Testis (tissue), 3 donors: Measurements from ENCODE around the gene THRB. TPM values are rescaled to one million over a fixed set of nuclear protein-coding genes. Genes with fewer than 3 reads are reported as not detected.

Experiments
- DNase-seq: peaks from one replicate; pipeline ENCODE4 v3.0.0-alpha.2; 2019
- H3K27ac ChIP-seq, 2 donors: fragments of 200-600 bp; sonication (generic); one replicate each; pipeline ENCODE4 v1.5.1; 2019
- H3K27me3 ChIP-seq: fragments of 200-600 bp; sonication (generic); one replicate; pipeline ENCODE4 v1.5.1; 2019
- H3K36me3 ChIP-seq: fragments of 200-600 bp; sonication (generic); one replicate; pipeline ENCODE4 v1.5.1; 2017; ENCODE audit warnings: low read depth; ENCODE audit errors: missing control alignments
- H3K4me1 ChIP-seq: fragments of 200-600 bp; sonication (generic); one replicate; pipeline ENCODE4 v1.5.1; 2019
- H3K4me3 ChIP-seq, 2 donors: fragments of 200-600 bp; sonication (generic); one replicate each; pipeline ENCODE4 v1.5.1; 2017 to 2019
- H3K9me3 ChIP-seq: fragments of 200-600 bp; sonication (generic); one replicate; pipeline ENCODE4 v1.5.1; 2017
- POLR2A ChIP-seq: fragments of 450-650 bp; IDR thresholded peaks from one replicate; pipeline ENCODE4 v1.6.1; 2017; ENCODE audit warnings: antibody characterized with exemption, mild to moderate bottlenecking, moderate library complexity
- WGBS, 2 donors: methylation state at CpG; one replicate each; pipeline ENCODE4 v1.1.5; 2018; 5-methylcytosine and 5-hydroxymethylcytosine counted together
- intact Hi-C: fragments of 100-400 bp; cut with DNase I; formaldehyde crosslinking; loops from one replicate; pipeline ENCODE4 v1.15.1; 2023; ENCODE audit warnings: low total_unique reads
- polyA plus RNA-seq: library from polyadenylated mRNA; stranded (reverse); fragments of 350-450 nt; fragmentation: Illumina TruSeq; extraction: RNeasy Lipid Tissue Mini Kit (QIAGEN cat#74804); gene quantifications from one replicate; pipeline ENCODE4 v1.2.3, GENCODE V29; 2014; ENCODE audit warnings: low read depth, low replicate concordance; ENCODE audit not compliant: insufficient read depth
- total RNA-seq, 2 donors: library from RNA; depleted of rRNA; stranded (reverse); fragments of >200 nt; gene quantifications; one replicate each; pipeline ENCODE4 v1.2.3, GENCODE V29; 2016
- TF ChIP-seq, protein P1 (sequence below), 3 experiments: fragments of 450-650 bp in 2 of 3; fragments of 200-600 bp in 1 of 3; sonication (generic) in 1 of 3; IDR thresholded peaks; one replicate each; pipeline ENCODE4 v1.5.1; 2016 to 2019; ENCODE audit warnings: antibody characterized with exemption in 3 of 3, mild to moderate bottlenecking in 2 of 3, moderate library complexity in 1 of 3

Gene THRB
- total and polyA plus RNA-seq, 3 donors from 2014 or later, result 1.3 to 2.0 (median 1.4) TPM

DNA sequence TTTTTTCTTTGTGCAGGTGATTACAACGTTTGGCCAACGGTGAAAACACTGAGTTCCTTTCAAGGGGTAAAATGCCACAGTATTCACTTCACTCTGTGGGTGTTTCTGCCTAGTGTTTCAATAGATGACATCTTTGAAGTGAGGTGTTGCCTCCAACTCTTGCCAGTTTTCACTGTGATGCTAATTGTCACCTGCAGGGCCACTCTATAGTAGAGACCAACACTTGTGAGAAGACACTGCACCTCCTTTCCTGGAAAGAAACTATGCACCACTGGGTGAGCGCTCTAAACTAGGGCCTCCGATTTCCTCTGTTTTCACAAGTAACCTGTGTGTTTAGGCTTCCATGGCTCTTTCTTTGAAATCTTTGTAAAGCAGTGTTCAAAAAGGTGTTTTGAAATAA lies 98.3 kb downstream of the THRB start:
- no peaks in the 10 kb centered on the region for H3K9me3 ChIP-seq
- intact Hi-C loops, result no loop called here
- DNase-seq, result no peak
- no peak overlapping the region for H3K27ac ChIP-seq
- H3K4me1 ChIP-seq, result no peaks in the 10 kb centered on the region
- H3K36me3 ChIP-seq, result no peaks in the 10 kb centered on the region
- TF ChIP-seq, protein P1, sequence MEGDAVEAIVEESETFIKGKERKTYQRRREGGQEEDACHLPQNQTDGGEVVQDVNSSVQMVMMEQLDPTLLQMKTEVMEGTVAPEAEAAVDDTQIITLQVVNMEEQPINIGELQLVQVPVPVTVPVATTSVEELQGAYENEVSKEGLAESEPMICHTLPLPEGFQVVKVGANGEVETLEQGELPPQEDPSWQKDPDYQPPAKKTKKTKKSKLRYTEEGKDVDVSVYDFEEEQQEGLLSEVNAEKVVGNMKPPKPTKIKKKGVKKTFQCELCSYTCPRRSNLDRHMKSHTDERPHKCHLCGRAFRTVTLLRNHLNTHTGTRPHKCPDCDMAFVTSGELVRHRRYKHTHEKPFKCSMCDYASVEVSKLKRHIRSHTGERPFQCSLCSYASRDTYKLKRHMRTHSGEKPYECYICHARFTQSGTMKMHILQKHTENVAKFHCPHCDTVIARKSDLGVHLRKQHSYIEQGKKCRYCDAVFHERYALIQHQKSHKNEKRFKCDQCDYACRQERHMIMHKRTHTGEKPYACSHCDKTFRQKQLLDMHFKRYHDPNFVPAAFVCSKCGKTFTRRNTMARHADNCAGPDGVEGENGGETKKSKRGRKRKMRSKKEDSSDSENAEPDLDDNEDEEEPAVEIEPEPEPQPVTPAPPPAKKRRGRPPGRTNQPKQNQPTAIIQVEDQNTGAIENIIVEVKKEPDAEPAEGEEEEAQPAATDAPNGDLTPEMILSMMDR (IDR thresholded peaks at IDR 0.05), result no peak
- no peak for TF ChIP-seq POLR2A
- no peaks in the 10 kb centered on the region for H3K27me3 ChIP-seq
- WGBS, 2 donors, result 72 to 82% methylated on average over 4 of the region's 4 CpGs
- H3K4me3 ChIP-seq, result no peak overlapping the region

GRCh38 chr3:24394754-24395153 lies 99.9 kb downstream of the THRB start:
- Histone ChIP-seq H3K4me1 (no peaks in the 10 kb centered on the region), H3K9me3 (no peaks in the 10 kb centered on the region), H3K36me3 (no peaks in the 10 kb centered on the region), H3K27ac (no peak overlapping the region), H3K27me3 (no peaks in the 10 kb centered on the region), H3K4me3 (no peak overlapping the region)
- intact Hi-C loops, result no loop called here
- WGBS, 2 donors, result 89 to 93% methylated on average over 2 of the region's 2 CpGs
- TF ChIP-seq, protein P1 (IDR thresholded peaks at IDR 0.05), result no peak
- TF ChIP-seq POLR2A, result no peak
- no peak for DNase-seq

- DNase-seq, result no peak
- H3K9me3 ChIP-seq, result no peaks in the 10 kb centered on the region
- no peaks in the 10 kb centered on the region for H3K27me3 ChIP-seq
- H3K4me3 ChIP-seq, result no peak overlapping the region
- 62 to 79% methylated on average over 3 of the region's 3 CpGs for WGBS, 2 donors
- intact Hi-C loops, result no loop called here
- H3K4me1 ChIP-seq, result no peaks in the 10 kb centered on the region
- no peak overlapping the region for H3K27ac ChIP-seq
- H3K36me3 ChIP-seq, result no peaks in the 10 kb centered on the region
- TF ChIP-seq POLR2A, result no peak
- TF ChIP-seq, protein P1 (IDR thresholded peaks at IDR 0.05), result no peak
These were observed 101.3 kb downstream of the THRB start for GRCh38 chr3:24393316-24393715.

DNA sequence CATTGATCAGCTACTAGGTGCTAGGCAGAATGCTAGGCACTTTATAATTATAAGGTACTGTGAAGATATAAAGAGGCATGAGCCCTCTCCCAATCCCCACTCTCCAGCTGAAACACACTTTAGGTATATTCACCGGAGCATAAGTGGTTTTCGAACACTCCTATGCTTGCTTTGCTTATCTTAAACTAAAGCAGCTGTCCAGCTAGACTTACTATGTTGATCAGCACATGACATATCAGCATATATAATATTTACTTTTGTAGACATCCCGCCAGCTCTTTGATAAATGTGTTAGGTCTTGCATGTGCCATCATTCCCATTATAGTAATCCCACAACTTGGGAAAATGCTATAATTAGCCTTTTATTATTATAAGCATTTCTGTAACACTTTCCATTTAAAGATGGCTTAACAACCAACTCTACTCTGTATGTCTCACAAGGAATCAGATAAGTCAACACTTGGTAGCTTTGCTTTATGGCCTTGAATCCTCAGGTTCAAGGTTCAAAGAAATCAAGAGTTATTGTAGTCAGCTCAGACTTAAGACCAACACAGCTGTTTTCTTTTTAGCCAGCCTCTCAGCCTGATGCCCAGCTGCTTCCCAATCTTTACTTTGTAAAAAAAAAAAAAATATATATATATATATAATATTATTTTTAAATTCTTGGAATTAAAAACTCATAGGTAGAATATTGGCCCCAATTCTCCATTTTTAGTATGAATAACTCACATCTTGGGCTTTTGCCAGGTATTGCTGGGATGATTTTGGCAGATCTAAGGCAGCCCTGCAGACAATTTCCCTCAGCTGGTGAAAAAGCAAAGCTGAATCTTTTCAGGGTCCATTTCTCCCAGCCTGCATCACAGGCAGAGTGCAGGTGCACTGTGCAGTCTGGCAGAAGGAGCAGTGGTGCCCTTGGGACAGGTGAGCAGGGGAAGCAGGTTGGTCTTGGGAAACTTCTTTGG lies 104.2 kb downstream of the THRB start:
- Histone ChIP-seq H3K36me3 (no peaks in the 10 kb centered on the region), H3K9me3 (no peaks in the 10 kb centered on the region), H3K4me1 (no peaks in the 10 kb centered on the region), H3K27me3 (no peaks in the 10 kb centered on the region), H3K27ac (no peak overlapping the region), H3K4me3 (no peak overlapping the region)
- intact Hi-C loops, result no loop called here
- WGBS, 2 donors, result 91 to 96% methylated on average over 3 of the region's 3 CpGs
- TF ChIP-seq, protein P1 (IDR thresholded peaks at IDR 0.05), result no peak
- TF ChIP-seq POLR2A, result no peak
- DNase-seq, result no peak
